SK-MEL-5 (cell line): Measurements from ENCODE around the gene NSF. TPM values are rescaled to one million over a fixed set of nuclear protein-coding genes. Genes with fewer than 3 reads are reported as not detected.
A peak's percentile ranks its signal among the peaks of the same experiment; 100 is the strongest.
"Not testable (repeated sequence)": the region's sequence is repeated elsewhere in the genome, so short reads cannot be mapped to it uniquely, and the experiment has no call there.

Experiments
- DNase-seq: peaks from one replicate; pipeline ENCODE4 v3.0.0-alpha.2; 2016; ENCODE audit warnings: low read depth, low spot score
- in situ Hi-C: cut with HindIII; loops from 2 replicates; pipeline ENCODE4 v1.10.0; 2016; ENCODE audit warnings: low sequenced_read_pairs, high pct_unique_total_duplicates, low pct_unique_long_range_greater_than_20kb
- total RNA-seq: library from RNA; depleted of rRNA; stranded (reverse); fragments of >200 nt; shearing (Covaris generic); gene quantifications from 2 replicates; pipeline ENCODE4 v1.2.3, GENCODE V29; 2014

The NSF gene
- total RNA-seq, 1 experiment from 2014 or later = 48.5 TPM

DNA sequence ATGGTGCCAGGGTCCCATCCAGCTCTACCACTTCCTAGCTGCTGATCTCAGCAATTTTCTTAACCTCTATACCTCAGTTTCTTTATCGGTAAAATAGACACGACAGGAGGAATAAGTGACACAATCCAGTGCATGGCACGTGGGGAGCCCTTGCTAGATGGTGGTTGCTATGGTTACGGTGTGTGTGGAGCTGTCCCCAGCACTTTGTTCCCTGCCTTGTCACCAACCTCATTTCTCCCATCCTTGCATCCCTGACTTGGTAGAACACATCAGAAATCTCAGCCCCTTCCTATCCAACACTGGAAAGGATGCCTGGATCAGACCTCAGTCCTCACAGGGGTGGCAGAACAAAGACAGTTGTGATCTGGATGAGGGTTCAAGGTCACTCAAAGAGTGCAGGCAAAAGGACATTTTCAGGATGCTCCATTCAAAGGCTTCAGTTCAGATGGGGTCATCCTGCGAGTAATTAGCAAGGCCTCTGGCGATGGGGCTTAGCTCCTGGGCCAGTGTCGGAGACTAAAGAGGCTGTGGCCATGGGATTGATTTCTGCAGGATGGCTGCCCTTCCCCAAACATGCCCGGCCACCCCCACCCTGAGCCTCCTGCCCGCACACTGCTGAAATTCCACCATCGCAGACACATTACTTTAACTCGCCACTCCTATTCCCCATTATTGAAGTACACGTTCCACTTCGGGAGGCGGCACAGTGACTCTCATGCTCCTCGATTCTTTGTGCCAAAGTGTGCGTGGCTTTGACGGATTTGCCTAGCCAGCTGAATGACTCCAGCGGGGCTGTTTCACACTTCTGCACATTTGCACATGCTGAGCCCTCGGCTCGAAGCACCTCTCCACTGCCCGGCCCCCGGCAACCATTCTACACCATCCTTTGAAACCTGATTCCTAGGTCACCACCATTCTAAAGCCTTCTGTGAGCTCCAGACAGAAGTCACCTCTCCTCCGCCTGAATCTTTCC, 187.8 kb downstream of the NSF start:
- no peak for DNase-seq
- in situ Hi-C loops = no loop called here

DNA sequence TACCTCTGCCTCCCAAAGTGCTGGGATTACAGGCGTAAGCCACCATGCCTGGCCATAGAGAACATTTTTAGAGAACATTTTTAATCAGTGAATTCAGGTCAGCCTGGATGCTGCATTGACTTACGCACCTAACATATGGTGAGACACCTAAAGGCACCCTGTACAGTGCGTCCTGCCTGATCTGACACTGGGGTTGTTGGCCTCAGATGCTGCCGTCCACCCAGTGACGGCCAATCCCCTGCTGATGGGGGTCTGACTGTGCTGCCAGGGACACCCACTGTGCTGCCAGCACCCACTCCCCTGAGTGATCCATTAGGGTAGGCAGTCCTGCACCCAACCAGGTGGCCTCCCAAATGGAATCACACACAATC, 189.5 kb downstream of the NSF start:
- in situ Hi-C loops = no loop called here
- DNase-seq = no peak

DNA sequence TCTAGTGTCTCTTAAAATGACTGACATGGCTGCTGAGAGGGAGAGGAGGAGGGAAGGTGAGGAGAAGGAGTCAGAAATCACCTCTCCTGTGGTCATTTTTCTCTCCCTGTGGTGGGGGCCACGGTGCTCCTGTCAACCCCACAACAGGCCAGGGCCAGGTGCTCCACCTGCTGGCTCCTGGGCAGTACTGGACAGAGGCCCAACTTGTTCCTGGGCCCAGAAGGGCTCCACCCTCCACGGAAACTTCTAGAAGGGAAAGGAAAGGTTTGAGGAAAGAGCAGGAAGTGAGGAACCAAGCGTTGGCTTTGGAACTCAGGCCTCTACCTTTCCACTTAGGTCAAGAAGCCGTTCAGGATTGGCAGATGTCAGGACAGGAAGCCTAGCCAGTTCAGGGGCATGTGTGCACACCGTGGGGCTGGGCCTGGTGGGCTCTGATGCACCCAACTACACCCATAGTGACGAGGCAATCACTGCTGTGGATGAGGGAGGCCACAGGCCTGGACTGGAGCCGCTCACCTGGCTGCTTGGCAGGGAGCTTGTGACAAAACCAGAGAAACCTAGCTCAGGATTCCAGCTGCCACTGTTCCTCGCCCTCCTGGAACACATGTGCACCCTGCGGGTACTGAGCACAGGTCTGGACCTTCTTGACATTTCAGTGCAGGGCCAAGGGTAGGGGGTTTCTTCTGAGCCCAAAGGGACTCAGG, 191.9 kb downstream of the NSF start:
- in situ Hi-C loops = no loop called here
- DNase-seq = peak; percentile 59

DNA sequence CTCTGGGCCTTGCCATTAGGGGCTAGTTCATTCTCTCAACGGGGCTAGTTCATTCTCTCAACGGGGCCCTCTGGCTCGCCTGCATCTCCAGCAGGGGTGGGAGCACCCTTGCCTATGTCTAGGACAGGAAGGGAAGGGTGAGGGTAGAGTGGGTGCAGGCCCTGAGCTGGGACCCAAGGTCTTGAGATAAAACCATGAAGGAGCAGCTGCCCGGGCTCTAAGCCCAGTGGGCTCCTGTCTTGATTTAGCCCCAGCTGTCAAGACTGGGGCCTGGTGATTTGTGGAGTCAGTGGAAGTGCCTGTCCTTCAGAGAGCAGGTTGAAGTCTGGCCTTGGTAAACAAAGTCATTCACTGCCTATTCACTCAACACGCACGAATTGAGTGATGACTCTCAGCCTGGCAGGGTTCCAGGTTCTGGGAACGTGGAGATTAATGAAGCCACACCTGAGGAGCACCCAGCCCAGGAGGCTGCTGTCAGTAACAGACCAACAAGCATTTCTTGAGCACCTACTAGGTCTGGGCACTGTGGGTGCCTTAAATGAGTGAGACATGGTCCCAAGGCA, 192.6 kb downstream of the NSF start:
- in situ Hi-C loops = no loop called here
- DNase-seq = no peak

DNA sequence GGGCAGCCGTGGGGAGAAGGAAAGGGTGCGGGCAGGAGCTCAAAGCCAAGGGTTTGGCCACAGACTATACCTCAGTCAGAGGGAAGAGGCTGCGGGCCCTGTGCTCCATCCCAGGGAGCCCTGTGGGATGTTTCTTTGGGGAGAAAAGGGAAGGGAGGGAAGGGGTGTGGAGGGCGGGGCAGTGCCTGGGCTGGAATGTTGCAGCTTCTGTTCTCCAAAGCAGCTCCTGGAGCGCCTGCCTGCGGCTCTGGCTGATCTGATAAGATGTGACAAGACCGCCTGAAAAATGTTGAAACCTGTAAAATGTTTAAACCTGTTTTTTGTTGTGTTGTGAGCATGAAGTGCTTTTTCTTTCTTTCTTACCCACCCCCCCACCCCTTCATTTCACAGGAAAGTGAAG, 195.2 kb downstream of the NSF start:
- in situ Hi-C loops = no loop called here
- no peak for DNase-seq

DNA sequence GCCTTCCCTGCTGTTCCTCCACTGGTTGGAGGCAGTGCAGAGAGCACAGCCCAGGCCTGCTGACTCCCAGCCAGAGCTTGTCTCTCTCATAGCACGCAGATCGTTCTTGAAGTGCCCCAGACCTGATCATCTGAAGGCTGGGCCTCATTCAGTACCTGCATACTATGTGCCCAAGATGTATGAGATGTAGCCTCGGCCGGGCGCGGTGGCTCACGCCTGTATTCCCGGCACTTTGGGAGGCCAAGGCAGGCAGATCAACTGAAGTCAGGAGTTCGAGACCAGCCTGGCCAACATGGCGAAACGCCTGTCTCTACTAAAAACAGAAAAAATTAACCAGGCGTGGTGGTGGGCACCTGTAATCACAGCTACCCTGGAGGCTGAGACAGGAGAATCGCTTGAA, 197.0 kb downstream of the NSF start:
- in situ Hi-C loops = no loop called here
- DNase-seq = no peak

DNA sequence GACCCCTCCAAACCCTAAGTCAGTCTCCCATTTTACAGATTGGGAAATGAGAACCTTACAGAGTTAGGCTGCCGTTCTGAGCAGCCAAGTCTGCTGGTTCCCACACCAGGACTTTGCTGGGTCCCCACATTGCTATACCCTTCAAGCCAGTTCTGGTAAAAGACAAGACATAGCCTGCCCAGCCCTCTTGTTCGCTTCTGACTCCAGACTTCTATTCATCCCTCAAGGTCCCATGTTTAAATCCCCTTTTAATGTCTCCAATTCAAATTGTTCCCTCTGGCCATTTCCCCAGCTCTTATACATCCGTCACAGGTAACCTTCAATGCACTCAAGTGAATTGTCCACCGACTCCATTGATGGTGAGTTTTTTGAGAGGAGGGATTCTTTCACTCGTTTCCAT, 197.8 kb downstream of the NSF start:
- no peak for DNase-seq
- in situ Hi-C loops = no loop called here

DNA sequence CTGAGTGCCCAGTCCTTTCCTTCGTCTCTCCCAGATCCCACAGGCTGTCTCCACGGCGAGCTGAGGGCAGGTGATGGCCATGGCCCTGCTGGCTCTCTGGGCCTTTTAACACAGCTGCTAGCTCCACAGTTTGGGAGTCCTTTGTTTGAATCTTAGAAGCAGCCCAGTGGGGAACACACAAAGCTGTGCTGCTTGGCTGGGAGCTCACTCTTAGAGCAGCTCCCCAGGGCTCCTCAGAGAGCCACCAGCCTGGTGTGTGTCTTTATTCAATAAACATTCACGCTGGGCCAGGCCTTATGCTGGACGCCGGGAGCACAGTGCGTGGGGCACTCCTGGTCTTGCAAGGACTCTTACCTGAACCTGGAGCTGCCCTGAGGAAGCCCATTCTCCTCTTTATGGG, 198.3 kb downstream of the NSF start:
- in situ Hi-C loops = no loop called here
- no peak for DNase-seq

DNA sequence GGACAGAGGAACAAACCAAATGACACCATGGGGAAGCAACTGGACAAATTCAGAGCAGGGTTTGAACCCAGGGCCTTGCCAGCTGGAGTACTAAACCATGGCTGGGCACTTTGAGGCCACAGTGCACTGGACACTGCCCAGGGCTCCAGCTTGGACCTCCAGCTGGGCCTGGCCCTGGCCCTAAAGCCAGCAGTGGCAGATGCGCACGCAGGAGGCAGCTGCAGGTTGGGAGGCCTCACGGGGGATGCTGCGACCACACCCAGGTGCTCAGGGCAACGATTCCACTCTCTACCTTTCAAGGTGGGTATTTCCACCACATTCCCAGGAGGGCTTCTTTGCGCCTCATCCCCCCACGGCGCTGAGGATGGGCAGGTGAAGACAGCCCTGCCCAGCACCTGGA, 199.1 kb downstream of the NSF start:
- no peak for DNase-seq
- in situ Hi-C loops = no loop called here

DNA sequence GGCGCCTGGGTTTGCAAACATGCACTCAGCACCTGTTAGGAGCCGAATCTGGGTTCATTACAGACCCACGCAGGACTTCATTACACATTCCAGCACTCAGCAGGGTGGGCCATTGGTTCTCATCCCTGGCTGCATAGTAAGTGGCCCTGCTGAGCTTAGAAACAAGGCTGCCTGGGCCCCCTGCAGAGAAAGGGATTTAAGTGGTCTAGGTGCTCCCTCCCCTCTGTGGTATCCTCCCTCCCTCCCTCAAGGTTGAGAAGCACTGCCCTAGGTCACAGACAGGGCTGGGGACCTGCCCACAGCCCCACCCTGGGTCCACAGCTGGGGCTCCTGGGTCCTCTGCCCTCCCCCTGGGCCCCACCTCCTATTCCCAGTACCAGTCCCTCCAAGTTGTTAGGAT, 199.7 kb downstream of the NSF start:
- no peak for DNase-seq
- in situ Hi-C loops = no loop called here

DNA sequence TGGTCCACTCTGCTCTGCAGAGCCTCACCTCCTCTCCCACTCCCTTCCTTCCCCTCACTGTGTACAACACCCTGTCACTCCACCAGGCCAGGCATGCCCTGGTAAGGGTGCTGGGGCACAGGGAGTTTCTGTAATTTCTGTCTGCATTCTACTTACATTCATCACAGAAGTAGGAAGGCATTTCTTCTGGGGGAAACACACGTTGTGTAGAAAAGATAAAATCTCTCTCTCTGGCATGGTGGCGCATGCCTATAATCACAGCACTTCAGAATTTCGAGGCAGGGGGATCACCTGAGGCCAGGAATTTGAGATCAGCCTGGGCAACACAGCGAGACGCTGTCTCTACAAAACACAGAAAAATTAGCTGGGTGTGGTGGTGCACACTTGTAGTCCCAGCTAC, 201.1 kb downstream of the NSF start:
- DNase-seq = no peak
- in situ Hi-C loops = no loop called here

DNA sequence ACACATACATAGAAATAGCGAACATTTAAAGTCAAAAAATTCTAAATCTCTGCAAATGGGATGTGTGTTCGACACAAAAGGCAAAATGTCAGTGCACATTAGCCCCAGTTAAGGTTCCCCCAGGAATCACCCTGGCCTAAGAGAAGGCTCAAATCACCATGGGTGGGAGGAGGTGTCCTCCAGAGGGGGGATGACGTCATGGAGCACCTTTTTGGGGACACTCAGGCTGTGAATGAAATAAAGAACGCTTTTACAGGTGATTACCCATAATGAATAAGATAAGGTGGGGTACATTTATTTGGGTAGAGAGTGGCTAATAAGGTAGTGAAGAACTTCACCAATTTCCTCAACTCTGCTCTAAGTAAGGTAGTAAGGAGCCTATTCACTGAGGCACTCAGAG, 201.6 kb downstream of the NSF start:
- in situ Hi-C loops = no loop called here
- no peak for DNase-seq

DNA sequence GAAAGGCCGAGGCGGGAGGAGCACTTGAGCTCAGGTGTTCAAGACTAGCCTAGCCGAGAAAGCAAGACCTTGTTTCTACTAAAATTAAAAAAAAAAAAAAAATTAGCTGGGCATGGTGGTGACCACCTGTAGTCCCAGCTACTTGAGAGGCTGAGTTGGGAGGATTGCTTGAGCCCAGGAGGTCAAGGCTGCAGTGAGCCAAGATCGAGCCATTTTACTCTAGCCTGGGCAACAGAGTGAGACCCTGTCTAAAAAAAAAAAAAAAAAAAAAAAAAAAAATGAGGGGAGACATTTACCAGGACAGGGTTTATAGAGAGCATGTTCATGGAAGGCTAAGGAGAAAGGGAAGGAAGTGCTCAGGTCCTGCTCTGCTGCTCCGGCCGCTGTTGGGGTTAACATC, 202.6 kb downstream of the NSF start:
- DNase-seq, in situ Hi-C loops: not testable (repeated sequence)

DNA sequence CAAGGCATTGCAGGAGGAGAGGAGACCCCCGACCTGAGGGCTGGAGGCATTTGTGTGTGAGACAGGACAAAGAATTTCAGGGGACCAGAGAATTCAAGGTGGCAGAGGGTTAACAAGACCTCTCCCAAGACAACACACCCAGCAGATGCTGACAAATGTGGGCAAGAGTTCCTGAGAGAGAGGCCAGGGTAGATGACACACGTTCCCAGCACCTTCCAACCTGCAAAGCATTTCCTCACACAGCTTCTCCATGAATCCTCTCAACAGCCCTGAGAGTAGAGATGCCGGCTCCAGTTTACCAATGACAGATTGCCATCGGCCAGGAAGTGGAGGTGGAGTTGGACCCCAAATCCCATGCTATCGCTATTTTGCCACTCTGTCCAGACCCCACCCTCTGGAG, 203.1 kb downstream of the NSF start:
- in situ Hi-C loops = no loop called here

DNA sequence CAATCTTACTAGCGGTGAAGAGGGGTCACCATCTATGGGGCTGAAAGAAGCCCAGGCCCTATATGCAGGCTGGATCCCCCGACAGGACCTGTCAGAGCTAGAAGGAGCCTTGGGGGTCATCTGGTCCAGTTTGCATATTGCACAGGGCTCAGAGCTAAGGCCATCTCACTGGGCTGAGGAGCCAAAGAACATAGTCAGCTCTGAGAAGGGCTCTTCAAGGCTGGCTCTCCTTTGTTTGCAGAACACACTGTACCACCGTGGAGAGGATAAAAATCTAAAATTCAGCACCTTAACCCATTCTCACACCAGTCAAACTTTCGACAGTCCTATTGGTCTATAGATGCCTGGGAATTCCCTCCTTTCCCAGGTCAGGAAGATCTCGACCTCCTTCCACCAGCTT, 203.8 kb downstream of the NSF start:
- no peak for DNase-seq
- in situ Hi-C loops = no loop called here

More for the DNA sequence above, 203.1 kb downstream of the NSF start:
- no peak for DNase-seq

DNA sequence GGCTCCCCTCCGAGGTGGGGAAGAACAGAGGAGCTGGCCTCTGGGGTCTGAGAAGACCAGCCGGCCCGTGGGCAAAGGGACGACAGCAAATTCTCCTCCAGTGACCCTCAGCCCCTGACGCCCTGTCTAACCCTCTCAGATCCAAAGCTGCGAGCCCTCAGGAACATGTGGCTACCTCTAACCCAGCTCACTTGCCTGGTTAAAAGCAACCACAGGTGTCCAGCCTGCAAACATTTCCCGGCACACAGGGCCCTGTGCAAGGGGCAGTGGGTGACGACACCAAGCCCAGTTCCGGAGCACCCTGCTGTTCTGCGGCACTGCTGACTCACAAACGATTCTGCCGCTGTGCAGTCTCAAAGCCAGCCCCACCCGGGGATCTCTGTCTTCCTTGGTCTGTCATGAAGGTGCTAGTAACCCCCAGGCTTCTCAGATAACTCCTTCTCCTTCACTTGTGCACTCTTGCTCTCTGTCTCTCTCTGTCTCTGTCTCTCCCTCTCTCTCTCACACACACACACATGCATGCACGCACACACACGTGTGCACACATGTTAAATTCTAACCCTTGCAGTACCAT, 205.0 kb downstream of the NSF start:
- peak; percentile 39 for DNase-seq
- in situ Hi-C loops = no loop called here

DNA sequence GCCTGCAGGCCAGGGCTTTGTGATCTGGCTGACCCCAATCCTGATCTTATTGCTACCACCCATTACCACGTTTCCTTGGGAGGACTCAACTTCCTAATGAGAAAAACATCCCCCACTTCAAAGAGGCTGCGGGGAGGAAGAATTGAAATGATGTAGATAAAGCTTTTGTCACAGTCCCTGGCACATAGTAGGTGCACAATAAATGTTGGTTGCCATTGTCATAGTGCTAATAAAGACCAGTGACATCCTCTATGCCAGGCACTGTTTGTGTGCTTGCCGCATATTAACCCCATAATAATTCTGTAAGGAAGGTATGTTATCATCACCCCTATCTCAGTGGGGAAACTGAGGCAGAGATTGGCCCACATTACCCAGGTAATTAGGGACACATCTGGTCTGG, 205.6 kb downstream of the NSF start:
- in situ Hi-C loops = no loop called here
- no peak for DNase-seq

DNA sequence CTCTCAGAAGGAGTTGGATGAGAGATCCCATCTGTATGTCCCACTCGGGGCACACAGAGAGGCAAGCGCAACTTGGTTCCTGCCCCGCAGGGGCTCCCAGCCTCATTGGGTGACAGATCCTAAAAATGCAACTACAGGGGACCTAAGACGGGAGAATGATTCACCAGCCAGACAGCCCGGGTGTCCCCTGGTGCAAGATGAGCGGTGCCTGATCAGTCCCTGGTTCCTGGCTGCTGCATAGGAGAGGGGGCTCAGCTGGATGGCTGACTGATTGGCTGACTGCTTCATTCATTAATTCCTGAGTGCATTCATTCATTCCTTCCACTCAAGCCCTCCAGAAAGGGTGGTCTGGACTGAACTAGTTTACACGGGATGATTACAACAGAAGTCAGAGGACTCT, 206.1 kb downstream of the NSF start:
- in situ Hi-C loops = no loop called here
- DNase-seq = no peak
